Measurements from ENCODE around the gene COG5.

Gene COG5

GRCh38 chr7:107394276-107394675 is 169.4 kb downstream of the COG5 start:
- DNase-seq (ENCODE audit: low spot score): no peak

DNA sequence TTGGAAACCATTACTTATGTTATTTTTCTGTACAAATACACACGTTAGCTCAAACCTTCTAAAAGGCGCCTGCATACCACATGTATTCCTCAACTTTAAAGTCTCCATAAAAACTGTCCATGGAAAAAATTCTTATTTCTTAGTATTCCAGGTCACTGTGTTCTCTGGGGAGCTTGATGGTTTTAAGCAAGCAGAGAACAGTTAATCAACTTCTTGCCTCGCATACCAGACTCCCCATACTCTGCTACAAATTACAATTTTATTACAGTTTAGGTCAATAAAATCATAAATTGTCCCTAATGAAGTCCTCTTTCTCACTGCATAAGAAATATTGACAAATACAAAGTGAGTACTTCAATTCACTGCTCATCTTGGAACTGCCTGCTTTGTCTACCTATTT is 170.9 kb downstream of the COG5 start:
- no peak for DNase-seq (ENCODE audit: low spot score)

- no peak for DNase-seq (ENCODE audit: low spot score)
Observed at GRCh38 chr7:107390916-107391315, 172.8 kb downstream of the COG5 start.

DNA sequence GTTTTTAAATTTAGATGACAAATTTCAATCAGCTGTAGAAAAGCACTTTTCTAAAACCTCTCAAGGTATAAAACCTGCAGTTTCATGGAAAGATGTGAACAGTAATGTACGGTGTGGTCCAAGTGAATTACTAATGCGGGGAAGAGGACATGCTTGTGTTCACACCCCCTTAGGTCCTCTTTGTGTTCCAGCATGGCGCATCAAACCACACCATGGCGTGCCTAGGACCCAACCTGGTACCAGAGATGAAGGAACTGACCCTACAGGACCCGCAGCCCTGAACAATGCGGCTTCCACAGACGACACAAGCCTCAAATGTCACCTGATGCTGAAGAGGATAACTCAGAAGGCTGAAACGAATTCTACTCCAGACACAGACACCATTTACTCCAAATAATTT is 175.1 kb downstream of the COG5 start:
- DNase-seq (ENCODE audit: low spot score): no peak

DNA sequence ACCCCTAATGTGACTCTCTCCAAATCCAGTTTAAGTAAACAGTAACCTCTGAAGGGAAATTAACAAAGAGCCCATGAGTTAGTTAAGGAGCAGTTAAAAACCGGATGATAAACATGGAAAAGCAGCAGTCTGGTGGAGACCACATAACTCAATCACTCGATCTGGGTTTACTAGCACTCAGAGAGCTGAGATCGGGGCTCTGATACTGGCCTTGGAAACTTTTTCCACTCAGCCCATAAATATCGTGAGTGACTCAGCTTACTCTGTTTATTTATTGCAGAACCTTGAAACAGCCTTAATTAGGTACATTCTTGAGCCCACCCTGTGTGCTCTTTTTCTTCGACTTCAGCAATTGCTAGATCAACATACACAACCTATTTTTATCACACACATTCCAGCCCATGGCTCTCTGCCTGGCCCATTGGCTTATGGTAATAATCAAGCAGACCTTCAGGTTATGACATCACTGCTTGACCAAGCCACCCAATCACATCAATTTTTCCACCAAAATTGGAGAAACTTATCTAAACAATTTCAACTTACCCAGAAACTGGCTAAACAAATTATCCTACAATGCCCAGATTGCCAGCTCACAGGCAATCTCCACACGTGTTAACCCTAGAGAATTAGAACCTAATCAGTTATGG is 176.0 kb downstream of the COG5 start:
- no peak for DNase-seq (ENCODE audit: low spot score)

- no peak for DNase-seq (ENCODE audit: low spot score)
Observed at GRCh38 chr7:107387128-107387527, 176.6 kb downstream of the COG5 start.

- DNase-seq (ENCODE audit: low spot score): no peak
Observed at GRCh38 chr7:107386548-107387102, 177.1 kb downstream of the COG5 start.

GRCh38 chr7:107384025-107384424 is 179.7 kb downstream of the COG5 start:
- DNase-seq (ENCODE audit: low spot score): no peak

- DNase-seq (ENCODE audit: low spot score): no peak
Observed at GRCh38 chr7:107383203-107383602, 180.5 kb downstream of the COG5 start.

DNA sequence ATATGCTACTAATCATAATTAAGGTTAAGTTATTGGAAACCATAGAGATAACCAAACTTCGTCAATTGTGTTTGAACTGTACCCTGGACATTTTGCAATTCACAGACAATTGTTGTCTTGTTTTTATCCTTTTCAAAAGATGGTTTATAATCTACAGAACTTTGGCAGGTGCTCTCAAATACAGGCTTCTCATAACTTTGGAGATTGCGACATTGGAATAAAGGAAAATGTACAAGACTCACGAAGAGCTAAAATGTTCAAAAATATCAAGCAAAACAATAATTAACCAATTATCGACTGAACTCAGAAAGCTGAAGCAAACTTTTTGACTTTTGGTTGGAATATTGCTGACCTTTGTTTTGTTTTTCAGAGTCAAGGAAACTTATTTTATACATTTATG is 182.3 kb downstream of the COG5 start:
- no peak for DNase-seq (ENCODE audit: low spot score)

- no peak for DNase-seq (ENCODE audit: low spot score)
Observed at GRCh38 chr7:107373354-107373753, 190.4 kb downstream of the COG5 start.

DNA sequence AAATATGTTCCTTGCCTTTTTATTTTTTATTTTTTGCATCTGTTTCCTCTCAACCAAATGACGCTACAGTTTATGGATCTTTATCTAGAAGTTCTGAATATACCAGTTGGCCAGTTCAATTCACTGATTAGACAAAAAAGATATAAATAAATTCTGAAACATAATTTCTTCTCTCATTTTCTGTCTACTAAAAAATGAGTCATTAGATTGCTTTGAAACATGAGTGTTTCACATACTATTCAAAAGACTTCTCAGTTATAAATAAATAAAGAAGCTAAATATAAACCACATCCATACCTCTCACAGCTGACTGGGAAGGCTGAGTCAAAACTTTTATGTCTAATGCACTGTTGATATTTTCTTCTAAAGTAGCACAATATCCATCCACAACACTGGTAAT is 191.4 kb downstream of the COG5 start:
- no peak for DNase-seq (ENCODE audit: low spot score)

DNA sequence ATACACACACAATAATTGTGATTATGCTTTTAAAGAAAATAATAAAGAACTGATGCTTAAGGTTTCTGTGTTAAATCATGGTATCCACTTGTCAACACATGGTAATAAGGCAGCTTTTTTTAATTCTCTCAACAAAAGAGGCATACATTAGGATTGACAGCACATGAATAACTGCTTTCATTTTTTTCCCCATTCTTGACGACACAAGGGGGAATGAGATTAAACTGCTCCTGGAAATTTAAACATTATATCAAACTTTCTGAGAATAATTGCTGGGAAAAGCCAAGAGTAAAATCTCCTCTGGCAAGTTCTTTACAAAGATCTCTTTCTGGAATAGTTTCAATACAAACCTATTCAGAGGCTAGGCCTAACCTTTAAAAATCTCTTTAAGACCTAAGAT is 192.9 kb downstream of the COG5 start:
- no peak for DNase-seq (ENCODE audit: low spot score)

DNA sequence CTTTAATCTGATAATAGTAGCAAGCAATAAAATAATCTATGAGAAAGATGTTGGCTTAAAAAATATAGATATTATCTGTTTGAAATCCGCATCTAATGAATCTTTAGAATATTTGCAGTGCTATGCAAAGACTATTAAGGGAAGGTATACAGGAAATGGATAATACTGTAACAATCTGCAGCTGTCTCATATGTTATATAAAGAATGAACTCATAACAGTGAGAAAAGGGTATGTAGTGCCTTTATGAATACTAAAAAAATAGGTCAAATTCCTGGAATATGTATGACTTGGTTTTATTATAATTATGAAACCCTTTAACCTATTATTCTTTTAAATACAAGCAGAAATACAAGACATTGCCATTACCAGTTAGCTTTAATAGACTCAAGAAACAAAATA is 198.9 kb downstream of the COG5 start:
- DNase-seq (ENCODE audit: low spot score): no peak

- no peak for DNase-seq (ENCODE audit: low spot score)
Observed at GRCh38 chr7:107359520-107360316, 204.0 kb downstream of the COG5 start.

GRCh38 chr7:107355616-107356015 is 208.1 kb downstream of the COG5 start:
- DNase-seq (ENCODE audit: low spot score): no peak

DNA sequence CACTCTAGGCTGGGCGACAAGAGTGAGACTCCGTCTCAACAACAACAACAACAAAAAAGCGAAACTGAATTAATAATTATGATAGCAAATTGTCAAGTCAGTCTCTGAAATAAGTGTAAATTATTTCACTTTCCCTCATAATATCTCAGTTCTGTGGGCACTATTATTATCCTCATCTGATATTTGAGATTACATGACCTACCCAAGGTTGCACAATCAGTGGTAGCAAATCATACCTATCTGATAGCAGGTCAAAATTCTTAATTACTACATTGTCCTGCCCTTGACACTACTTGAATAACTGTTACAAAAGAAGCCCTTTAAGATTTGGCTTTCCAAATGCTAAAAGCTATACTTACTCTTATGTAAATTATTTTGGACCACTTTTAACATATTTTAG is 209.1 kb downstream of the COG5 start:
- no peak for DNase-seq (ENCODE audit: low spot score)

GRCh38 chr7:107353701-107354100 is 210.0 kb downstream of the COG5 start:
- no peak for DNase-seq (ENCODE audit: low spot score)

GRCh38 chr7:107345898-107346297 is 217.8 kb downstream of the COG5 start:
- no peak for DNase-seq (ENCODE audit: low spot score)

DNA sequence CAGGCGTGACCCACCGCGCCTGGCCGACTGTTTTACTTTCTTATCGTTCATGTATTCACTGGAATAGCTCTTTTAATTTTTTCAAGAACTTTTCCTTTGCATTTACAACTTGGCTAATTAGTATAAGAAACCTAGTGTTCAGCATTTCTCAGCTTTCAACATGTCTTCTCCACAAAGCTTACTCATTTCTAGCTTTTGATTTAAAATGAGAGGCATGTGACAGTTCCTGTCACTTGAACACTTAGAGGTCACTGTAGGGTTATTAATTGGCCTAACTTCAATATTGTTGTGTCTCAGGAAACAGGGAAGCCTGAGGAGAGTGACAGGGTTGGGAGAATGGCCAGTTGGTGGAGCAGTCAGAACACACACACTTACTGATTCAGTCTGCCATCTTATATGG is 218.9 kb downstream of the COG5 start:
- DNase-seq (ENCODE audit: low spot score): no peak

- DNase-seq (ENCODE audit: low spot score): no peak
Observed at GRCh38 chr7:107344286-107344685, 219.4 kb downstream of the COG5 start.

- no peak for DNase-seq (ENCODE audit: low spot score)
Observed at GRCh38 chr7:107338080-107338479, 225.6 kb downstream of the COG5 start.

- DNase-seq (ENCODE audit: low spot score): peak; percentile 24
Observed at GRCh38 chr7:107332488-107333269, 231.0 kb downstream of the COG5 start.
